Measurements from ENCODE around the gene TSSC4.

TSSC4 gene

DNA sequence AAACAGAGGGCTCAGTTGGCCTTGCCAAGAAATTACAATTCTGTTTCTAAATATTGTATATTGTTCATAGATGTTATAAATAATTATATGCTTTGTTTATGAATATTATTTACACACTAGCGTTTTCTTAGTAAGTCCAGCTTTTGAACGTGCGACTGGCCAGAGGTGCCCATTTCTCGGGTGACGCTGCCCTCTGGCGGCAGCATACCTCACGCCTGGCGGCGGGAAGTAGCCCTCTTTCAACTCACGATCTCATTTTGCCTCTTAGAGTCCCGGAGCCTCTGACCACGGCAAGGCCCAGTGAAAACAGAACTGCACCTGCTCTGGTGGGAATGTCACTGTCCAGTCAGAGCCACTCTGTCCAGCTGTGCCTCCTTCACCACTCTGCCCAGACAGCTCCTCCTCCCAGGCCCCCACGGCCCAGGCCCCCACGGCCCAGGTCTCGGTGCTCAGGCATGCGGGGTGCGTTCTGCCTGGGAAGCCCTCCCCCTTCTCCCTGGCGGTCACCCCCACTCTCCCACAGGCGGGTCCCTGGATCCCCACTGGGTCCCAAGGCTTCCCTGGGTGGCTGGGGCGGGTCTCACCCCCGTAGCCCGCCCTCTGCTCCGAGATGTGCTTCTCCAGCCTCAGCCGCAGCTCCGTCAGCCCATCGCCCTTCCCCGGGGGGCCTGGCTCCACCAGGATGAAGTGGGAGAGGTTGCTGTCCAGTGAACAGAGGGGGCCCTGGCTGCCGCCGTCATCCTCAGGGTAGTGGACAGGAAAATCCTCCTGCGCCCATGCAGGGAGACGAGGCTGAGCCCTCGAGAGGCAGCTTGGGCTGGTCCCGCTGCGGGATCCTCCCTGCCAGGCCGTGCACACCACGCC, 19.3 kb downstream of the TSSC4 start:
- DNase-seq (ENCODE audit: low read depth), result no peak

DNA sequence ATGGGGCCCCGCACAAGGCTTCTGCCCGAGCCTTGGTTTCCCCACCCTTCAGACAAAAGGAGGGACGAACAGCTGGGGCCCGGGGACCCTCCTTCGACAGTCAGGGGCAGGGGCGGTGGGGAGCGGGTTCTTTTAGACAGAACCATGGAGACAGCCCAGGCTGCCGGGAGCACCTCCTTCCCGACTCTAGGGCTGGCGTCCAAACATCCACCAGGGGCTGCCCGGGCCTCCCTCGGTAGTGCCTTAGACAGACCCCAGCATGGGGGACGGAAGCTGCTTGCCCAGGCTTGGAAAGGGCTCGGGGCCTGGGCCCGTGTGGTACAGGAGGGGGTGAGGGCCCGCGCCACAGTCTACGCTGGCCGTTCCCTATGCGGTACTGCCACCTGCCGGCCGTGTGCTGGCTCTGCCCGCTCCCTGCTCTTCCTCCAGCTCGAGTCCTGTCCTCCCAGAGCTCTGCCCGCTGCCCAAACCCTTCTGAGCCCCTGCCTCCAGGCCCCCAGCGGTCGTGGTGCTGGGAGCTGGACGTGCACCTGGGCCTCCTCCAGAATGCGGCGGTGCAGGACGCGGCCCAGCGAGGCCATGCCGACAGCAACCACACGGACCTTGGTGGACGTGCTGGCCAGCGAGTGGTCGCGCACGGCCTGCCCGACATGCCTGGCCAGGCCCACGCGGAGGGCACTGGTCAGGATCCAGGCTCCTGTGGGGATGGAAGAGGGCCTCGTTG, 20.1 kb downstream of the TSSC4 start:
- no peak for DNase-seq (ENCODE audit: low read depth)

DNA sequence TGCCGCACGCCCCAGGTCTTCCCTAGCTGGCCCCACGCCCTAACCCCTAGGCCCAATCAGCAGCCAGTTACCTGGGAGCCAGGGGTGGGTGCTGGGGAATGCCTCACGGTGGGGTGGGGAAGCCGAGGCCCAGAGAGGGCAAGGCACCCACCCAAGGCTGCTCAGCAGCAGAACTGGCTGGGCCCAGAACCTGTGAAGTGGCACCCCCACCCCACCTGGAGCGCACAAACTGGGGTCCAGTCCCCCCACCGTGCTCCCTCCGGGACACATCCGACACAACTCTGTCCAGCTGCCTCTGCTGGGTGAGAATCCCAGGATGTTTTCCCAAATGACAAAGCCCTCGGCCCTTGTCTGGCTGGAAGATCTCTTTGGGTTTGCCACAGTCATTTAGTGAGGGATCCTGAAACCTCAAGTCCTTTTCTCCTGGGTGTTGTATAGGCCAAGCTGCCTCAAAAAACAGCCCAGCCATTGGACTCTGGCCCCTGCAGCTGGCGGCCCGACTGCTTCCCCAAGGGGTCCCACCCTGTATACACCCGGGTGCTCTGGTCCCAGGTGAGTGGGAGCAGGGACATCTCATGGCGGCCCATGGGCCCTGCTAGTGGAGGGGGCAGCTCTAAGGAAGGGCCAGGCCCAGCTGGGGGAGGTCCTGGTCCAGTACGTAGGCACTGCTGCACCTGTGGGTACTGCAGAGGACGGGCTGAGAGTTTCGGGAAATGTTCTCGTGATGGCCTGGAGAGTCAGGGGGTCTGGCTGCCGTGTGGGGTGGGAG, 20.9 kb downstream of the TSSC4 start:
- no peak for DNase-seq (ENCODE audit: low read depth)

DNA sequence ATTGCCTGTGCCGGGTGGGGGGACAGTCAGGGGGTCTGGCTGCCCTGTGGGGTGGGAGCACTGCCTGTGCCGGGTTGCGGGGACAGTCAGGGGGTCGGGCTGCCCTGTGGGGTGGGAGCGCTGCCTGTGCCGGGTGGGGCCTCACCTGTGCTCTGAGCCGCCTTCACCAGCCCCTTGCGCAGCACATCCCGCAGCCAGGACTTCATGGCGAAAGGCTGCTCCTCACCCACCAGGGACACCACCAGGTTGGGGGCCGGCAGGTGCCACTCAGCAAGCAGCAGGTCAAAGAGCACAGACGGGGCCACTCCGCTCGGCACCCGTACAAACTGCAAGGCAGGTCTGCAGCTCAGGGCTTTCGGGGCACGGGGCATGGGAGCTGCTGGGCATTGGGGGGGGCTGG, 21.4 kb downstream of the TSSC4 start:
- DNase-seq (ENCODE audit: low read depth), result no peak

DNA sequence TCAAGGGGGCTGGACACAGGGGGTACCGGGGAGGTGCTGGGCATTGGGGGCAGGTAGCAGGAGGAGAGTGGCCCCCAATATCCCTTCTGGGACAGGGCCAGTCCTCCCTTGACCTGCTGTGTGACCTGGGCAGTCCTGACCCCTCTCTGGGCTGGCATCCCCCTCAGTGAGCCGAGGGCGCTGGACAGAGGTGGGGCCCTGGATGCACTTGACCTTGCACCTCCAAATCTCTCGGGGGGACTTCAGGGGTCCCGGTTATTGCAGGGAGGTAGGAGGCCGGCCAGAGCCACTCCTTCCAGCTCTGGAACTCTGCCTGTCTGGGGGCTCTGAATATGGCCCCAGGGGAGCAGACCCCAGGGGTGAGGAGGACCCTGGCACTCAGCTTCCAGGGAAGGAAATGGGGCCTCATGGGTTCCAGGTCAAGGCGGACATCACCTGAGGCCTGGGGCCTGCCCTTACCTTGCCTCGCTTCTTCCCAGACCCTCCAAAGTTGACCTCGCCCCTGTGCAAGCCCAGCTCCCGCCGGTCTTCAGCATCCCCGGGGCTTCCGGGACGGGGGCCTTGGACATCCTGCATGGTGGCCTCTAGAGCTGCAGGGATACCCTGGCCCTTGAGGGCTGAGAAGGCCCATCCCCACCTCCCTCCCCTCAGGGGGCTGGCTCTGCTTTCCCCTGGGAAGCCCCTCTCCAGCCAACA, 22.1 kb downstream of the TSSC4 start:
- no peak for DNase-seq (ENCODE audit: low read depth)

DNA sequence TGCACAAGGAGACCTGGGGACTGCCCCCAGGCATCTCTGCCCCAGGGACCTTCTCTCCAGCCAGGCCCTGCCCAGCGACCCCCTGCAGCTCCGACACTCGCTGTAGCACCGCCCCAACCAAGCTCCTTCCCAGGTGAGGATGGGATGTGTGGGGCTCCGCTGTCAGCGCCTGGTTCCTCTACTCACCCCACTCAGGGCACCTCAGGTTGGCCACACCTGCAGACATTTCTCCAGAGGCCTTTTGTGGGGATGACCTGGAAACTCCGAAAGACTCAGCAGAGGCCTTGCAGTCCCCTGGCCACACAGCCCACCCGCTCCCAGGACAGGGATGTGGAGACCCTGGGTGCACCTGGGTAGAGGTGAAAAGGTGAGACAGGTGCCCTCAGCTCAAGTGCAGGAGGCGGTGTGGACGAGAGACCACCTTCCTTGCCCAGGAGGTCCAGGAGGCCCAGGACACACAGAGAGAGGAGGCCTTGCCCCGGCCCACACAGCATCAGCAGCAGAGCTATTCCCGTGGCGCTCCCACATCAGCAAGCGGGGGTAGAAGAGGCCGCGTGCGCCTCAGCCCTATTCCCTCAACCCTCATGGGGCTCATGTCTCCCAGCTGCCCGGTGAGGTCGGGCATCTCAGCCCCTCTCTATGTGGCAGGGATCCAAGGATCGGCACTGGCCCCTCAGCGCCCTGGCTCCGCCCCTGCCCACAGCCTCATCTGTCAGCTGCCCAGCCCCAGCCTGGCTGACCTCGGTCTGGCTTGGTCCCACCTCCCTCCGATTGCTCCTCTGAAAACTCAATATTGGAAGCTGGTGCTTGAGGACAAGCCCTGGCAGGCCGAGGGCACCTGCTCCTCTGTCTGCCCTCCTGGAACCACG, 22.8 kb downstream of the TSSC4 start:
- no peak for DNase-seq (ENCODE audit: low read depth)

DNA sequence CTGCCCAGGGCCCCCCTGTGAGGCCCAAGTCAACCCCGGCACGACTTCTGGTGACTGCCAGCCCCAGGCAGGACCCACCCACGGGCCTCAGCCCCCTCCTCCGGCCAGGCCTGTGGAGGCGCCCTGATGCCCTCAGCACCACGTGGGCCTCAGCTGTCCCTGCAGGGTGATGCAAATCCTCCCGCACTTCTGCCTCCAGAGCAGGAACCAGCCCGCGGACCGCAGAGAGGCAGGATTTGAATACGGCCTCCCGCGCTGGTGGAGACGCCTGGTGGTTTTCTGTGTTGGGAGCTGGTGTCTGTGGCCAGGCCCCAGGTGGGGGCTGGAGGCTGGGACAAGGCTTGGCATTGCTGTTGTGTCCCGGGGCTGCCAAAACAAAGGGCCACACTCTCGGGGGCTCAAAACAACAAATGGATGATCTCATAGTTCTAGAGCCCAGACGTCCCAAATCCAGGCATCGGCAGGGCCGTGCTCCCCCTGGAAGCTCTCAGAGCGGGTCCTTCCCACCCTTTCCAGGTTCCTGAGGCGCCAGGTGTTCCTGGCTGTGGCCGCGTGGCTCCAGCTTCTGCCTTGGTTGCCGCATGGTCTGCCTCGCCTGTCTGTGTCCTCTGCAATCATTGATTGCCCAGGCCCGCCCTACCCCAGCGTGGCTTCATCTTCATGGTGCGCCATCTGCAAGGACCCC, 24.4 kb downstream of the TSSC4 start:
- DNase-seq (ENCODE audit: low read depth), result no peak

DNA sequence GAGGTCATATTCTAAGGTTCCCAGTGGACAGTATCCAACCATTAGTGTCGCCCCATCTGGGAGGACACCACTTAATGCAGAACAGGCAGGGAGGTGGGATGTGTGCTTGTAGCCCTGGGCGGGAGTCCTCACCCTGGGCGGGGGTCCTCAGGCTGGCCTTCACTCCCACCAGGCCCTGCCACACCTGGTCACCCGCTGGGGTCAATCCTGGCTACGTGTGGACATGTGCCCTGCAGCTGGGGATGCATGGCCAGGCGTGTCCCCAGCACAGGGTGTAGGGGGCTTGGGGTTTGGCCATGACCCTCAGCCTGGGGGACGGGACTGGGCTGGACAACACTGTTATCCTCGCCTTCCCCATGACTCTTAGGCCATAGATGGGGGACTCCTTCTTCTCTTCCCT, 25.0 kb downstream of the TSSC4 start:
- no peak for DNase-seq (ENCODE audit: low read depth)

DNA sequence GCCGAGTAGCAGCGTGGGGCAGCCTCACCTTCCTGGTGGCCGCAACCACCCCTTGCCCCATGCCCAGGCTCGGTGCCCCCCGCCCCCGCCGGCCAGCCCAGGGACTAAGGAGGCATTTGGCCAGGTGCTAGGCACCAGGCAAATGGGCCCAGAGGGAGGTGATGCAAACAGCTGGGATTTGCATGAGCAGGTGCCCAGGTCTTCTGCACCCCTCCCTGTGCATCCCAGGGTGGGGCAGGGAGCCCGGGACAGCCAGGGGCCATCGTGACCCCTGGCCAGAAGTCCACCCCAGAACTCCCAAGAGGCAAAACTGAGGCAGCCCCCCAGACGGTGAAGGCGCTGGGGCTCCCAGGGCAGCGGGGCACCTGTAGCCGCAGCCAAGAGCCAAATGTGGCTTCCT, 25.7 kb downstream of the TSSC4 start:
- no peak for DNase-seq (ENCODE audit: low read depth)

DNA sequence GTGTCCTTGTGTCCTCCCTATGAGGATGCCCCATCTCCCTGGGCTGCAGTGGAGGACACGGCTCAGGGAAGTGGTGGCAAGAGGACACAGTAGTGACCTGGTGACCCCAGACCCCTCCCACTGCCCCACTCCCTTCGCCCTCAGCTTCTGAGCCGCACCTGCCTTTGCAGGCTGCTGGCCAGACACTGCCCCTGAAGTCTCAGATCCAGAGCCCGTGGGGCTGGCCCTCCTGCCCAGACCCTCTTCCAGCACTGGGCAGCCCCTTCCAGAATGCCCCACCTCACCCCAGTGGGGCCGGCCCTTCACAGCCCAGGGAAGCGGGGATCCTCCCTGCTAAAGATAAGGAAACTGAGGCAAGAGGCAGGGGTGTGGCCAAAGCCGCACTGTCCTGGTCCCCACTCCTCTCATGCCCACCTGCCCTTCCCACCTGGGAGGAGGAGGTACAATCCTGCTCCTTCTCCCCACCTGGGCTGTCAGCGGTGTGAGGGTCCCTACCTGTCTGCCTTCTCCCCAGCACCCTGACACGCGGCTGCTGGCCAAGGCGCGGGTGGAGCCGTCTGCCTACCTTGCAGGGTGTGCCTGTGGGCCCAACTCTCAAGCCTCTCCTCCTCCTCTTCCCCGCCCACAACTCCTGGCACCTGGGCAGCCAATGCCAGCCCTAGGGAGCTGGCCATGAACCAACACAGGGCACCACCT, 26.4 kb downstream of the TSSC4 start:
- no peak for DNase-seq (ENCODE audit: low read depth)

DNA sequence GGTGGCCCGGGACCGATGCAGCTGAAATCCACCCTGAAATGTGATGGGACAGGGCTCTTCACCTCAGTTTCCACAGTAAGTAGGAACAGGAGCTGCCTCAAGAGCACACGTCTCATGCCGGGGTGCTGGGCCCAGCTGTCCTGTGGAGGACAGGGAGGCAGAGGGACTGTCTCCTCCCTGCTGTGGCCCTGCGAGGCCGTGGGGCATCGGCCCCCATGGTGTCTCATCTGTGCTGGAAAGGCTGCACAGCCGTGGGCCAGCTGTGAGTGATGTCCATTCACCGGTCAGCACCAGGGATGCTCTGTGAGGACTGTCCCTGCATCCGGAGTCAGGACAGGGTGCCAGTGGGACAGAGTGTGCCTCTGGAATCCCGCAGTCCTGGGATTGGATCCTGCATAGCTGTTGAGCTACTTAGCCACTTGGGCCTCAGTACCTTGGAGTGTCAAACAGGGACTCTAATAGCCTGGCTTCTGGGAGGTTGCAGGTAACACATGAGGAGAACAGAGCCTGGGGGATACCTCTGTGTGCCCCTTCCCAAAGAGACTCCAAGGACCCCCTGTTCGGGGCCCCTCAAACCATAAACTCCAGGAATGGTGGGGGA, 27.3 kb downstream of the TSSC4 start:
- DNase-seq (ENCODE audit: low read depth), result no peak

DNA sequence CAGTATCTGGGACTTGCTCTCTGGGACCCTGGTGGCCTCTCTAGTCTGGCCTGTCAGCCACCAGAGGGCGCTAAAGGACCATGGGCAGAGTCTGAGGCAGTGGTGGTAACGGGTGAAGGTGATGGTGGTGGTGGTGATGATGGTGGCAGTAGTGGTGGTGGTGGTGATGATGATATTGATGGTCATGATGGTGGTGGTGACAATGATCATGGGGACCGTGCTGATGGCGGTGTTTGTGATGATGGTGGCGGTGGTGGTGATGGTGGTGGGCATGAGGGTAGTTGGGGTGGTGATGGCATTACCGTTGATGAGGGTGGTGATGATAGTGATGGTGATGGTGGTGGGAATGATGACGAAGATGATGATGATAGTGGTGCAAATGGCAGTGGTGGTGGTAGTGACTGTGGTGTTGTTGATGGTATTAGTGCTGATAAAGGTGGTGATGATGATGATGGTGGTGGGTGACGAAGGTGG, 27.8 kb downstream of the TSSC4 start:
- DNase-seq (ENCODE audit: low read depth), result no peak

DNA sequence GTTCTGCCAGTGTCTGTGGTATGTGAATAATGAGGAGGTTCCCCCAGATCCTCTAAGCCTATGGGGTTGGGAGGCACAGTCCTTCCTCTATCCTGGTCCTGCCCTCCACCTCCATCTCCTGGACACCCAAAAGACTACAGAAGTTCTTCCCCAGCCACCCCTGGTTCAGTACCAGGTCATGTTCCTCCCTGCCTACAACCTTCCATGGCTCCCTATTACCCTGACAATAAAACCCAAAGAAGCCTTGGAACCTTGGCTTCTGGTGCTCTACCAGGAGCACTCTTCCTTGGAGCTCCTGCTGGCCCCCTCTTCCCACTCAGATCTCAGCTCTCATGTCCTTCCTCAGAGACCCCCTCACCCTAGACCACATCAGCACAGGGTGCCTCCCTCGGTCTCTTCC, 30.8 kb downstream of the TSSC4 start:
- no peak for DNase-seq (ENCODE audit: low read depth)

DNA sequence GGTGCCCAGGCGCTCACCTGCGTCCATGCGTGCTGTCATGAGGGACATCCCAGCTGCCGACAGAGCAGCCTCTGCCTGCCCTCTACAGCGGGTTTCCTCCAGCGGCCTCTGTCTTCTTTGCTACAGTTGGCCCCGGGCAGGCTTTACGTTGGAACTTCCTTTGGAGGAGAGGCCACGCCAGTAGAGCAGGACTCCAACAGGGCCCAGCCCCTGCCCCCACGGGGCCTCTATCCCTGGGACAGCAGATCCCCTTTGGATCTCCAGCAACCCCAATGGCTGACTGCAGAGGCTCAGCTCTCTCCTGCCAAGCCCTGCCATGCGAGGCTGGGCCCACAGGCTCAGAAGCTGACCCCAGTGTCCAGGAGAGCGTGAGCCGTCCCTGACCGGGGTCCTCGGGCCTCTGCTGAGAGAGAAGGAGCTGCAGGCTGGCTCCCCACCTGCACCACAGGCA, 31.6 kb downstream of the TSSC4 start:
- DNase-seq (ENCODE audit: low read depth), result no peak

DNA sequence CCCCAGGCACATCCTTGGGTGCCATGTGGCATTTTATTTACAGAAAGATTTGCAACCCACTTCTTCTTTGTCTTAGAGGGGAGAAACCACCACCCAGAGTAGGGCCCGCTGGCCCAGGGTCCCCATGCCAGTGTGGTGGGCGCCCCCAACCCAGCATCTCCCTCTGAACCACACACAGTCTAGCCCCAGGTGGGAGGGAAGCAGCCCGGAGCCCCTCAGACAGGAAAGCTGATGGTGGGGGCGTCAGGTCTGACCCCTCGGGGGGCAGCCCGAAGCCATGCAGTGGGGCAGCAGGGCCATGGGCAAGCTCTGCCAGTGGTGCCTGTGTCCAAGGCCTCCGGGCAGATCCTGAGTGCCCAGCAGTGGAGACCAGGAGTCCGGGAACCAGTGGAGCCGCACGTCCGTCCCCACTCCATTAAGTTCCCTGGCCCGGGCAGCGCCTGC, 32.1 kb downstream of the TSSC4 start:
- no peak for DNase-seq (ENCODE audit: low read depth)

DNA sequence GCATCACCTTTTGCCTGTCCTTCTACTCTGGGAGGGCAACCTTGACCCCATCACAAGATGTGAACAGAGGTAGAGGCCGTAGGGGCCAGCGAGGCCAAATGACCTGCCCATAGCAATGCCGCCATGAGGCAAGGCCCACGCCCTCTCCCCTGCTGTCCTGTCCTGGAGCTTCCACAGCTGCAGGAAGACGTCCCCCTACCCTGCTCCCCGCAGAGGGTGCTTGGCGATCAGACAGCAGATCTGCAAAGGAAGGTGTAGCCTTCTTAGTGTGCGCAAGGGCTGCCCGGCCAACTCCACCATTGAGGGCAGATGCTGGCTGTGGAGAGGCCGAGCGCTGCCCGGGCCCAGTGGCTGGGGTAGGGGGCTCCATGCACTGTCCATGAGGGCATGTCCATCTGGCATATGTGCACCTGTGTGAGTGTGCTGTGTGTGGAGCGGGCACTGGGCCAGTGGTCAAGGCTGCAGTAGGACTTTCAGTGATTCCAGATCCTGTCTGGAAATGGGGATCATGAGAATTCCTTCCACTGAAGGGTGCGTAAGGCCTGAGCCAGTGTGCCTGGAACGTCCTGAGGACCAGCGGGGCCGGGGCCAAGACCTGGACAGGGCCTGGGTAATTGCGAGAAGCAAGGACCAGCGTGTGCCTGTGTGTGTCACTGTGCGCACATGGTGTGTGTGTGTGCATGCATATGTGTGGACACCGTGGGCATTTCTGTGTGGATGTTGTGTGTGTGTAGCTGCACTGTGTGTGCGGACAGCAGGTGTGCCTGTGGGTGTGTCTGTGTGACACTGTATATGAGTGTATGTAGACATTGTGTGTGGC, 32.8 kb downstream of the TSSC4 start:
- DNase-seq (ENCODE audit: low read depth), result no peak

DNA sequence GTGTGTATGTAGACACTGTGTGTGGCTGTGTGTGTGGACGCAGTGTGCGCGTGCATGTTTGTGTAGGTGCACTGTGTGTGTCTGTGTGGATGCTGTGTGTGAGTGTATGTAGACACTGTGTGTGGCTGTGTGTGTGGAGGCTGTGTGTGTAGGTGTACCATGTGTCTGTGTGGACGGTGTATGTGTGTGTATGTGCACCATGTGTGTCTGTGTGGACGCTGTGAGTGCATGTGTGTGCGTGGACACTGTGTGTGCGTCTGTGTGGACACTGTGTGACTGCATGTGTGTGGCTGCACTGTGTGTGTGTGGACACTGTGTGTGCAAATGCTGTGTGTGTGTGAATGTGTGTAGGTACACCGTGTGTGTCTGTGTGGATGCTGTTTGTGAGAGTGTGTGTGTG, 33.5 kb downstream of the TSSC4 start:
- no peak for DNase-seq (ENCODE audit: low read depth)

DNA sequence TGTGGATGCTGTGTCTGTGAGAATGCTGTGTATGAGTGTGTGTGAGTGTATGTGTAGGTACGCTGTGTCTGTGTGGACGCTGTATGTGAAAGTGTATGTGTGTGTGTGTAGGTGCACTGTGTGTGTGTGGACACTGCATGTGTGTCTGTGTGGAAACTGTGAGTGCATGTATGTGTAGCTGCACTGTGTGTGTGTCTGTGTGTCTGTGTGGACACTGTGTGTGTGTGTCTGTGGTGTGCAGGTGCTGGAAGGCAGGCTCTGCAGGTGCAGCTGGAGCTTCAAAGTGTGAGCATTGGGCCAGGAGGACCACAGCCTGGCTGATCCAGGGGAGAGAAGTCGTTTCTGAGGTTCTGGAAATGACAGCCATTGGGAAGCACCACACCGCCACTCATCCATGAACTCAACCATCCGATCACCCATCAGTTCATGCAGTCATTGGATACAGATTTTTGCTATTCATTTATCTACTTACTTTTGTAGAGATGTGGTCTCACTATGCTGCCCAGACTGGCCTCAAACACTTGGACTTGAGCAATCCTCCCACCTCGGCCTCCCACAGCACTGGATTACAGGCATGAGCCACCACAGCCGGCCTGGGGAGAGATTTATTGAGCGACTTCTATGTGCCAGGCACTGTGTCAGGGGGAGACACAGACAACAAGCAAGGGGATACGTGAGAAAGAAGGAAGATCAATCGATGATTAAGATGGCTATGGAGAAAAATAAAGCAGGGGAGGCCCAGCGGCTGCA, 34.1 kb downstream of the TSSC4 start:
- DNase-seq (ENCODE audit: low read depth), result no peak
